HEK293 (cell line): ENCODE results near the gene DAAM2.

Experiments
- CTCF ChIP-seq: fragments of 450-650 bp; formaldehyde crosslinking; IDR thresholded peaks from 2 replicates; pipeline ENCODE4 v1.5.1; 2016; ENCODE audit warnings: missing biosample characterization, missing genetic modification characterization
- REST ChIP-seq: fragments of 450-650 bp; formaldehyde crosslinking; IDR thresholded peaks from 2 replicates; pipeline ENCODE4 v1.5.1; 2016; ENCODE audit warnings: missing biosample characterization, missing genetic modification characterization
- TF ChIP-seq, protein P1 (sequence below): fragments of 450-650 bp; IDR thresholded peaks from 2 replicates; pipeline ENCODE4 v1.5.1; 2018; ENCODE audit warnings: missing biosample characterization, missing genetic modification characterization

DNA sequence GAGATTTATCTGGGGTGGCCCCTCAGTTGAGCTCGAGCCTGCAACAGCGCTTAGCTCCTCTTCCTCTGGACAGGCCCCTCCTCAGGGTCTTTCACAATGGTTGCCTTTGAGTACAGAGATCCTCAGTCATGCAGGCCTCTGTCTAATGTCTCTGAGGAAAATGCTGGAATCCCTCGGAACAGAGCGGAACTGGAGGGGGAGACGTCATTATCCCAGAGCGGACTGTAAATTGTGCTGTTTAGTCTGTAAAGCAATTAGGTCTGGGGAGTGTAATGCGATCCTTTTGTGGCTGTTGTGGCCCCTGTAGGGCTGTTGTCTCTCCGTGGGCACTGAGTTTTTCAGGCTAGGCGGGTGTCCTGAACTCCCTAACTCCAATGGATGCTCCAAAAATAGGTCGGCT is 15.0 kb upstream of the DAAM2 start:
- no peak for TF ChIP-seq CTCF (tag by site-specific recombination)
- TF ChIP-seq REST (tag by site-specific recombination), result no peak
- TF ChIP-seq, protein P1, sequence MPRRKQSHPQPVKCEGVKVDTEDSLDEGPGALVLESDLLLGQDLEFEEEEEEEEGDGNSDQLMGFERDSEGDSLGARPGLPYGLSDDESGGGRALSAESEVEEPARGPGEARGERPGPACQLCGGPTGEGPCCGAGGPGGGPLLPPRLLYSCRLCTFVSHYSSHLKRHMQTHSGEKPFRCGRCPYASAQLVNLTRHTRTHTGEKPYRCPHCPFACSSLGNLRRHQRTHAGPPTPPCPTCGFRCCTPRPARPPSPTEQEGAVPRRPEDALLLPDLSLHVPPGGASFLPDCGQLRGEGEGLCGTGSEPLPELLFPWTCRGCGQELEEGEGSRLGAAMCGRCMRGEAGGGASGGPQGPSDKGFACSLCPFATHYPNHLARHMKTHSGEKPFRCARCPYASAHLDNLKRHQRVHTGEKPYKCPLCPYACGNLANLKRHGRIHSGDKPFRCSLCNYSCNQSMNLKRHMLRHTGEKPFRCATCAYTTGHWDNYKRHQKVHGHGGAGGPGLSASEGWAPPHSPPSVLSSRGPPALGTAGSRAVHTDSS (tag by site-specific recombination), result no peak
